HEK293T (cell line): ENCODE data around the gene EGFR.

Experiments used
- ARNT ChIP-seq: fragments of 450-650 bp; IDR thresholded peaks from 2 replicates; pipeline ENCODE4 v1.6.1; 2017; ENCODE audit warnings: mild to moderate bottlenecking
- BHLHE40 ChIP-seq: fragments of 450-650 bp; IDR thresholded peaks from 2 replicates; pipeline ENCODE4 v1.6.1; 2016; ENCODE audit warnings: mild to moderate bottlenecking, moderate library complexity, borderline replicate concordance
- CTBP1 ChIP-seq: fragments of 450-650 bp; IDR thresholded peaks from 2 replicates; pipeline ENCODE4 v1.6.1; 2016; ENCODE audit warnings: borderline replicate concordance
- ELF4 ChIP-seq: fragments of 450-650 bp; IDR thresholded peaks from 2 replicates; pipeline ENCODE4 v1.6.1; 2017; ENCODE audit warnings: antibody characterized with exemption
- FOXA1 ChIP-seq: fragments of 450-650 bp; IDR thresholded peaks from 2 replicates; pipeline ENCODE4 v1.6.1; 2016; ENCODE audit warnings: mild to moderate bottlenecking
- FOXK2 ChIP-seq: fragments of 450-650 bp; IDR thresholded peaks from 2 replicates; pipeline ENCODE4 v1.6.1; 2016; ENCODE audit warnings: mild to moderate bottlenecking
- FOXM1 ChIP-seq: fragments of 450-650 bp; IDR thresholded peaks from 2 replicates; pipeline ENCODE4 v1.6.1; 2017; ENCODE audit warnings: mild to moderate bottlenecking, borderline replicate concordance
- HDGF ChIP-seq: fragments of 450-650 bp; IDR thresholded peaks from 2 replicates; pipeline ENCODE4 v1.6.1; 2017; ENCODE audit warnings: antibody characterized with exemption, borderline replicate concordance
- L3MBTL2 ChIP-seq: fragments of 450-650 bp; conservative IDR thresholded peaks from 2 replicates; pipeline ENCODE4 v1.6.1; 2016; ENCODE audit warnings: mild to moderate bottlenecking
- LEF1 ChIP-seq: fragments of 450-650 bp; IDR thresholded peaks from 2 replicates; pipeline ENCODE4 v1.6.1; 2017; ENCODE audit warnings: mild to moderate bottlenecking, borderline replicate concordance
- SP1 ChIP-seq: fragments of 450-650 bp; IDR thresholded peaks from 2 replicates; pipeline ENCODE4 v1.6.1; 2017
- SUZ12 ChIP-seq: fragments of 450-650 bp; IDR thresholded peaks from 2 replicates; pipeline ENCODE4 v1.6.1; 2016; ENCODE audit warnings: mild to moderate bottlenecking
- TARDBP ChIP-seq: fragments of 450-650 bp; IDR thresholded peaks from 2 replicates; pipeline ENCODE4 v1.6.1; 2016

DNA sequence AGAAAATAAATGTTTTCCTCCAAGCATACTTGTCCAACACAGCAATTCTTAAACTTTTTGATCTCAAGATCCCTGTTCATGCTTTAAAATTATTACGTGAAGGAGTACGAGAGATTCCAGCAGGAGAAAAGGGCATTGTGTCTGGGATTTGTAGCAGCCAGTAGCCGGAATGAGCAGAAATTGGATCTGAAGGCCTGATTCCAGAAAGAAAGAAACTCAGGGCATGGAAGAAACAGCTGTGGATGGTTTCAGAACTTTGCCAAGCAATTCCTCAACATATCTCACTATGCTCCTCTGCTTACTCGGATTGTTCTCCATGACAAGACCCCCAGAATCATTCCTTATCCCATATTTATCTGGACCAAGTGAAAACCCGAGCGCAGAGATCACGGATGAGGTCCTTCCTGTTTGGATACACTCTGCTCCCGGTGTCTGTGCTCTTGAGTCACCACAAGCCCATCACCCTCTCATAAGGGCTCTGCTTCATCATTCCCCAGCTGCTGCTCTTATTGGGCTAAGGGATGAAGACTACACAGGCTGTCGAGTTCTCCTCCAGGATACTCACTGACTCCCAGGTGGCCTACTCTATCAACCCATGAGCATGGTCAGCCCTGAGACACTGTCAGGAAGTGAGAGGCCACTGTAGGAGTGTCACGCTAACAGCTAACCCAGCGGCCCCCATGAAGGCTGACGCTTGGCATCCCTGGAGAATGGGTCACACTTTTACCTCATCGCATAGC lies 225.4 kb downstream of the EGFR start:
- TF ChIP-seq ARNT (no peak), TARDBP (no peak), LEF1 (no peak), FOXK2 (no peak), BHLHE40 (no peak), SP1 (no peak), FOXM1 (no peak), SUZ12 (no peak), HDGF (no peak), FOXA1 (no peak), ELF4 (no peak), CTBP1 (no peak), L3MBTL2 (no peak)
